Keratinocyte (primary cell): ENCODE measurements around the gene ATP8A2.

Source experiments
- EZH2 ChIP-seq: IDR thresholded peaks from one replicate; pipeline ENCODE4 v1.6.1; 2012; ENCODE audit warnings: inconsistent platforms, mild to moderate bottlenecking, low read length, moderate library complexity
- TF ChIP-seq, protein P1 (sequence below), 3 experiments: IDR thresholded peaks in 1 of 3; conservative IDR thresholded peaks in 1 of 3; optimal IDR thresholded peaks in 1 of 3; 2 replicates in 2 of 3; 3 replicates in 1 of 3; pipeline versions ENCODE3 to v1.5.1; 2011; ENCODE audit warnings: low read length in 3 of 3, mild to moderate bottlenecking in 3 of 3, moderate library complexity in 2 of 3, control low read depth in 1 of 3, inconsistent platforms in 1 of 3; ENCODE audit not compliant: insufficient read depth in 2 of 3; ENCODE audit errors: extremely low read depth in 1 of 3

DNA sequence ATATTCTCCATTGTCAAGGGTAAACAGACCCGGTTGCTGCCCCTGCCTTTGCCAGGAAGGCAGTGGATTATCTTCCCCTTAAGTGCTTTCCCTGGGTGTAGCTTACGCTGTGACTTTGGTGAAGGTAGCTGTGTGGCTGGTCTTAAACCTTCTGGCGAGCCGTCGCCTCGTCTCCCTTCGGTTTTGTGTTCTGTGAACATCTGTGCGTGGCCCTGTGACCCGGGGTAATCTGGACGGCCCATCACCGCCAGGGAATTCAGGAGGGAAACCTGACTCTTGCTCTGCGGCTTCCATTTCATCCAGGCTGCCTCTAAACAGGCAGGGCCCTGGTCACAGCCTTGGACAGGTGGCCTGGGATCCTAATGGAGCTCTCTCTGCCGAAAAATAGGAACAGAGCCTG is 601.3 kb downstream of the ATP8A2 start:
- TF ChIP-seq, protein P1, sequence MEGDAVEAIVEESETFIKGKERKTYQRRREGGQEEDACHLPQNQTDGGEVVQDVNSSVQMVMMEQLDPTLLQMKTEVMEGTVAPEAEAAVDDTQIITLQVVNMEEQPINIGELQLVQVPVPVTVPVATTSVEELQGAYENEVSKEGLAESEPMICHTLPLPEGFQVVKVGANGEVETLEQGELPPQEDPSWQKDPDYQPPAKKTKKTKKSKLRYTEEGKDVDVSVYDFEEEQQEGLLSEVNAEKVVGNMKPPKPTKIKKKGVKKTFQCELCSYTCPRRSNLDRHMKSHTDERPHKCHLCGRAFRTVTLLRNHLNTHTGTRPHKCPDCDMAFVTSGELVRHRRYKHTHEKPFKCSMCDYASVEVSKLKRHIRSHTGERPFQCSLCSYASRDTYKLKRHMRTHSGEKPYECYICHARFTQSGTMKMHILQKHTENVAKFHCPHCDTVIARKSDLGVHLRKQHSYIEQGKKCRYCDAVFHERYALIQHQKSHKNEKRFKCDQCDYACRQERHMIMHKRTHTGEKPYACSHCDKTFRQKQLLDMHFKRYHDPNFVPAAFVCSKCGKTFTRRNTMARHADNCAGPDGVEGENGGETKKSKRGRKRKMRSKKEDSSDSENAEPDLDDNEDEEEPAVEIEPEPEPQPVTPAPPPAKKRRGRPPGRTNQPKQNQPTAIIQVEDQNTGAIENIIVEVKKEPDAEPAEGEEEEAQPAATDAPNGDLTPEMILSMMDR (optimal IDR thresholded peaks at IDR 0.05 in 1 of 3, IDR thresholded peaks at IDR 0.05 in 1 of 3, conservative IDR thresholded peaks at IDR 0.05 in 1 of 3; ENCODE audit: extremely low read depth in 1 of 3, insufficient read depth in 2 of 3, low read length in 3 of 3), result no peak
- TF ChIP-seq EZH2, result no peak
